Breast epithelium (tissue), 4 donors: ENCODE data around the gene WWOX. TPM values are rescaled to one million over a fixed set of nuclear protein-coding genes. Genes with fewer than 3 reads are reported as not detected.

Experiments
- DNase-seq, 2 donors: peaks; one replicate each; pipeline ENCODE4 v3.0.0-alpha.2; 2019; ENCODE audit warnings: low spot score in 2 of 2
- H3K27ac ChIP-seq, 2 donors: fragments of 200-600 bp; sonication (generic) in 1 of 2; one replicate each; pipeline ENCODE4 v1.5.1; 2016 to 2019; ENCODE audit warnings: mild to moderate bottlenecking in 1 of 2
- H3K27me3 ChIP-seq, 2 donors: fragments of 200-600 bp; sonication (generic) in 1 of 2; one replicate each; pipeline versions ENCODE4 v1.5.1 to v1.6.0; 2017 to 2019; ENCODE audit warnings: control low read depth in 1 of 2, mild to moderate bottlenecking in 1 of 2
- H3K36me3 ChIP-seq: fragments of 200-600 bp; one replicate; pipeline ENCODE4 v1.5.1; 2019
- H3K4me1 ChIP-seq, 2 donors: fragments of 200-600 bp; sonication (generic); one replicate each; pipeline ENCODE4 v1.5.1; 2016 to 2019; ENCODE audit warnings: control low read depth in 1 of 2
- H3K4me3 ChIP-seq, 3 donors: fragments of 200-600 bp; sonication (generic); 1 replicate in 2 of 3; 2 replicates in 1 of 3; pipeline ENCODE4 v1.5.1; 2016 to 2019; ENCODE audit warnings: mild to moderate bottlenecking in 3 of 3, moderate library complexity in 2 of 3
- H3K9me3 ChIP-seq, 2 donors: fragments of 200-600 bp; sonication (generic) in 1 of 2; one replicate each; pipeline ENCODE4 v1.5.1; 2016 to 2019; ENCODE audit warnings: control low read depth in 1 of 2
- POLR2A ChIP-seq: fragments of 450-650 bp; IDR thresholded peaks from one replicate; pipeline ENCODE4 v1.6.1; 2016; ENCODE audit warnings: antibody characterized with exemption, mild to moderate bottlenecking, moderate library complexity
- POLR2AphosphoS5 ChIP-seq, 3 donors: sonication (generic); formaldehyde crosslinking; IDR thresholded peaks; one replicate each; pipeline ENCODE4 v1.6.1; 2017; ENCODE audit warnings: antibody characterized with exemption in 3 of 3
- intact Hi-C: fragments of 100-400 bp; cut with DNase I; formaldehyde crosslinking; loops from one replicate; pipeline ENCODE4 v1.15.1; 2023; ENCODE audit warnings: low total_unique reads
- total RNA-seq, 3 donors: library from RNA; depleted of rRNA; stranded (reverse); fragments of >200 nt; gene quantifications; one replicate each; pipeline ENCODE4 v1.1.0, GENCODE V29; 2016
- TF ChIP-seq, protein P1 (sequence below), 3 donors: fragments of 450-650 bp; IDR thresholded peaks; one replicate each; pipeline ENCODE4 v1.5.1; 2016 to 2017; ENCODE audit warnings: antibody characterized with exemption in 3 of 3, mild to moderate bottlenecking in 3 of 3, moderate library complexity in 3 of 3

The WWOX gene
- total RNA-seq, 3 donors from 2014 or later, result 42.9 to 73.6 (median 43.4) TPM

DNA sequence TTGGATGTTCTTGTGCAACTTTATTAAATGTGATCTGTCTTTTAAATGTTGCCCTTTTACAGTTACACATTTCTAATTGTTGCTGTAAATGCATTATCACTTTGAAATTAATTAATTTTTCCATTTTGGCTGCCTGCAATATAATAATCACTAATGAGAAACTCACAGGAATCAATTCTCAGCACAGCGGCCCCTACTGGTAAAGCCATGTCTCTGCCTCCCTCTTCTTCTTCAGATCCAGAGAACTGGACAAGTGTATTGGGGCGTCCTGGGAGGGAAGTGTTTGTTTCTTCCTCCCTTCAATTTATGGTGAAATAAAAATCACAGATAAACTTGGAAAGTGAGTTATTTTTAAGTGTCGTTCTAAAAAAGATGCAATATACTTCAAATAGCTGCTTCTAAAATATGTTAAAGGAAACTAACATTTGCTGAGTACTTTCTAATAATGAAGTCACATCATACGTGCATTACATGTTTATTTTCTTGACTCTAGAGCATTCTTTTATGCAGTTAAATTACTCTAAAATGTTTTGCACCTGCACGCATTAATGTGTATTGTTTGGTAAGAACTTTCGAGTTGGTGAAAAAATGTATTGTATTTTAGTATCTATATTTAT, 338.0 kb downstream of the WWOX start:
- H3K4me3 ChIP-seq, result no peak overlapping the region
- no peaks in the 10 kb centered on the region for H3K36me3 ChIP-seq
- no peaks in the 10 kb centered on the region for H3K4me1 ChIP-seq
- no peak overlapping the region for H3K27ac ChIP-seq
- TF ChIP-seq, protein P1, sequence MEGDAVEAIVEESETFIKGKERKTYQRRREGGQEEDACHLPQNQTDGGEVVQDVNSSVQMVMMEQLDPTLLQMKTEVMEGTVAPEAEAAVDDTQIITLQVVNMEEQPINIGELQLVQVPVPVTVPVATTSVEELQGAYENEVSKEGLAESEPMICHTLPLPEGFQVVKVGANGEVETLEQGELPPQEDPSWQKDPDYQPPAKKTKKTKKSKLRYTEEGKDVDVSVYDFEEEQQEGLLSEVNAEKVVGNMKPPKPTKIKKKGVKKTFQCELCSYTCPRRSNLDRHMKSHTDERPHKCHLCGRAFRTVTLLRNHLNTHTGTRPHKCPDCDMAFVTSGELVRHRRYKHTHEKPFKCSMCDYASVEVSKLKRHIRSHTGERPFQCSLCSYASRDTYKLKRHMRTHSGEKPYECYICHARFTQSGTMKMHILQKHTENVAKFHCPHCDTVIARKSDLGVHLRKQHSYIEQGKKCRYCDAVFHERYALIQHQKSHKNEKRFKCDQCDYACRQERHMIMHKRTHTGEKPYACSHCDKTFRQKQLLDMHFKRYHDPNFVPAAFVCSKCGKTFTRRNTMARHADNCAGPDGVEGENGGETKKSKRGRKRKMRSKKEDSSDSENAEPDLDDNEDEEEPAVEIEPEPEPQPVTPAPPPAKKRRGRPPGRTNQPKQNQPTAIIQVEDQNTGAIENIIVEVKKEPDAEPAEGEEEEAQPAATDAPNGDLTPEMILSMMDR (IDR thresholded peaks at IDR 0.05), result peak; percentile 50 to 62 (median 53)
- TF ChIP-seq POLR2AphosphoS5 (IDR thresholded peaks at IDR 0.05), result no peak
- TF ChIP-seq POLR2A, result no peak
- no peaks in the 10 kb centered on the region for H3K9me3 ChIP-seq
- intact Hi-C loops, result no loop called here
- H3K27me3 ChIP-seq, result no peaks in the 10 kb centered on the region
- no peak for DNase-seq

GRCh38 chr16:78438219-78438618, 338.8 kb downstream of the WWOX start:
- intact Hi-C loops, result no loop called here
- Histone ChIP-seq H3K27ac (no peak overlapping the region), H3K9me3 (no peaks in the 10 kb centered on the region), H3K4me1 (no peaks in the 10 kb centered on the region), H3K4me3 (no peak overlapping the region), H3K36me3 (no peaks in the 10 kb centered on the region), H3K27me3 (no peaks in the 10 kb centered on the region)
- TF ChIP-seq POLR2AphosphoS5 (IDR thresholded peaks at IDR 0.05) (no peak), POLR2A (no peak)
- TF ChIP-seq, protein P1 (IDR thresholded peaks at IDR 0.05), result no peak
- DNase-seq, result no peak

- intact Hi-C loops, result no loop called here
- Histone ChIP-seq H3K4me3 (no peak overlapping the region), H3K36me3 (no peaks in the 10 kb centered on the region), H3K27ac (no peak overlapping the region), H3K27me3 (no peaks in the 10 kb centered on the region), H3K9me3 (no peaks in the 10 kb centered on the region), H3K4me1 (no peaks in the 10 kb centered on the region)
- TF ChIP-seq POLR2A, result no peak
- TF ChIP-seq, protein P1 (IDR thresholded peaks at IDR 0.05), result no peak
- DNase-seq, result no peak
Measured at GRCh38 chr16:78438632-78439031, 339.2 kb downstream of the WWOX start.

- Histone ChIP-seq H3K36me3 (no peaks in the 10 kb centered on the region), H3K27ac (no peak overlapping the region), H3K4me3 (no peak overlapping the region), H3K27me3 (no peaks in the 10 kb centered on the region), H3K4me1 (no peaks in the 10 kb centered on the region), H3K9me3 (no peaks in the 10 kb centered on the region)
- intact Hi-C loops, result loop anchor here (5.0 kb wide), 1 partner anchor 363 kb away; no protein-coding TSS in a partner anchor
- TF ChIP-seq, protein P1 (IDR thresholded peaks at IDR 0.05), result no peak
- TF ChIP-seq POLR2A (no peak), POLR2AphosphoS5 (IDR thresholded peaks at IDR 0.05) (no peak)
- DNase-seq, result no peak
Measured at GRCh38 chr16:78439646-78440045, 340.2 kb downstream of the WWOX start.

DNA sequence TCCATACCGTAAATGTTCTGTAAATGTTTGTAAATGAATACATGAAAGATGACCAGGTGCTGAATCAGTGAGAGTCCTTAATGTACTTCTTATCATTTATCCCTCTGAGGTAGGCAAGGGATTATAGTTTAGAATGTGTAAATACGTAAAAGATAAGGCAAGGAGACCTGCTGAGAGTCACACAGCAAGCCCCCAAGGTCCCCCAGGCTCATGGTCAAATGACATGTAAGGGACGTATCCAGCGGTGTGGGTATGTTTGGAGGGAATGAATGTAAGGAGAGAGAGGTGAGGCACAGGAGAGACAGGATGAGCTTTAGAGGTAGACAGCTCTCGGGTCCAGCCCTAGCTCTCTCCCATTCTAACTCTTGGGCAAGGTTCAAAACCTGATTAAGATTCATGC, 341.8 kb downstream of the WWOX start:
- DNase-seq, result no peak
- intact Hi-C loops, result loop anchor here (5.0 kb wide), 1 partner anchor 361 kb away; no protein-coding TSS in a partner anchor
- H3K9me3 ChIP-seq, result no peaks in the 10 kb centered on the region

More for the DNA sequence above, 341.8 kb downstream of the WWOX start:
- Histone ChIP-seq H3K36me3 (no peaks in the 10 kb centered on the region), H3K4me3 (no peak overlapping the region), H3K27ac (no peak overlapping the region), H3K4me1 (no peaks in the 10 kb centered on the region), H3K27me3 (no peaks in the 10 kb centered on the region)
- TF ChIP-seq, protein P1 (IDR thresholded peaks at IDR 0.05), result no peak
- TF ChIP-seq POLR2A, result no peak
- no peak for TF ChIP-seq POLR2AphosphoS5 (IDR thresholded peaks at IDR 0.05)
